Panc1 (cell line): ENCODE measurements around the gene UNCX. TPM values are rescaled to one million over a fixed set of nuclear protein-coding genes. Genes with fewer than 3 reads are reported as not detected.

Experiments used
- ATAC-seq: fragments of 200-7000 bp; cut with Tn5 transposase; 2 replicates; pipeline ENCODE4 v1.9.1; 2020; ENCODE audit warnings: mild to moderate bottlenecking, moderate library complexity
- BruUV-seq: library from RNA; stranded (reverse); fragments of 400-500 nt; replicated peaks from 2 replicates; lab custom pipeline; 2021; lab: Mats Ljungman, UMichigan
- CTCF ChIA-PET: fragments of 300-600 bp; sonication (Branson Sonifier 250); formaldehyde crosslinking; loops from one replicate; lab custom pipeline; 2022; ENCODE audit warnings: antibody characterized with exemption; lab: Charles Lee
- POLR2A ChIA-PET: fragments of 300-600 bp; sonication (Branson Sonifier 250); formaldehyde crosslinking; loops from one replicate; lab custom pipeline; 2022; ENCODE audit warnings: antibody characterized with exemption; lab: Charles Lee
- DNase-seq: peaks from one replicate; pipeline ENCODE4 v3.0.0-alpha.2; 2010; ENCODE audit warnings: low read depth, low spot score
- H3K27ac ChIP-seq: 2 replicates; pipeline ENCODE4 v1.5.1; 2011; ENCODE audit warnings: mild to moderate bottlenecking, low read length, inconsistent platforms
- H3K27me3 ChIP-seq: fragments of 200-500 bp; sonication (Bioruptor generic); 2 replicates; pipeline ENCODE4 v1.6.0; 2014; ENCODE audit warnings: low read length, inconsistent platforms; ENCODE audit not compliant: control insufficient read depth, insufficient read depth
- H3K36me3 ChIP-seq: fragments of 200-500 bp; sonication (Bioruptor generic); 2 replicates; pipeline ENCODE4 v1.5.1; 2014; ENCODE audit warnings: inconsistent platforms, mild to moderate bottlenecking, low read length, moderate library complexity; ENCODE audit not compliant: control insufficient read depth, insufficient read depth
- H3K4me1 ChIP-seq: 2 replicates; pipeline ENCODE4 v1.5.1; 2011; ENCODE audit warnings: inconsistent platforms, mild to moderate bottlenecking, low read length, moderate library complexity; ENCODE audit not compliant: control insufficient read depth, insufficient read depth
- H3K4me3 ChIP-seq, 2 experiments: 2 replicates each; pipeline ENCODE4 v1.5.1; 2011 to 2012; ENCODE audit warnings: low read depth in 2 of 2, low read length in 2 of 2, mild to moderate bottlenecking in 2 of 2, inconsistent platforms in 1 of 2, moderate library complexity in 1 of 2
- H3K9me3 ChIP-seq: fragments of 200-500 bp; sonication (Bioruptor generic); 2 replicates; pipeline ENCODE4 v1.5.1; 2014; ENCODE audit warnings: low read depth, mild to moderate bottlenecking, inconsistent platforms, low read length, moderate library complexity; ENCODE audit not compliant: control insufficient read depth, insufficient read depth
- POLR2AphosphoS5 ChIP-seq: IDR thresholded peaks from 2 replicates; pipeline ENCODE4 v1.6.1; 2012; ENCODE audit warnings: mild to moderate bottlenecking, low read depth, low read length, moderate library complexity
- SIN3A ChIP-seq: IDR thresholded peaks from 2 replicates; pipeline ENCODE4 v1.6.1; 2012; ENCODE audit warnings: low read depth, mild to moderate bottlenecking, low read length, moderate library complexity, borderline replicate concordance; ENCODE audit not compliant: insufficient read depth
- TCF7L2 ChIP-seq: IDR thresholded peaks from 2 replicates; pipeline ENCODE4 v1.6.1; 2011; ENCODE audit warnings: mild to moderate bottlenecking, low read depth, low read length, inconsistent platforms
- in situ Hi-C: cut with HindIII; loops from 2 replicates; pipeline ENCODE4 v1.10.0; 2016; ENCODE audit warnings: low sequenced_read_pairs, low pct_unique_long_range_greater_than_20kb
- intact Hi-C: fragments of 100-400 bp; cut with micrococcal nuclease; formaldehyde crosslinking; loops from one replicate; pipeline ENCODE4 v1.10.0; 2022; ENCODE audit not compliant: unreplicated experiment
- total RNA-seq: library from RNA; stranded (reverse); gene quantifications from one replicate; pipeline ENCODE4 v1.2.1, GENCODE V29; 2021; ENCODE audit not compliant: unreplicated experiment
- TF ChIP-seq, protein P1 (sequence below): fragments of 450-650 bp; IDR thresholded peaks from 2 replicates; pipeline ENCODE4 v1.5.1; 2017; ENCODE audit warnings: mild to moderate bottlenecking
- TF ChIP-seq, protein P2 (sequence below), 2 experiments: IDR thresholded peaks; 2 replicates each; pipeline ENCODE4 v1.6.1; 2011 to 2012; ENCODE audit warnings: low read depth in 2 of 2, control low read depth in 1 of 2, low read length in 1 of 2, mild to moderate bottlenecking in 1 of 2, moderate library complexity in 1 of 2; ENCODE audit not compliant: insufficient read depth in 1 of 2

The UNCX gene
- total RNA-seq, 1 experiment from 2014 or later: not detected

DNA sequence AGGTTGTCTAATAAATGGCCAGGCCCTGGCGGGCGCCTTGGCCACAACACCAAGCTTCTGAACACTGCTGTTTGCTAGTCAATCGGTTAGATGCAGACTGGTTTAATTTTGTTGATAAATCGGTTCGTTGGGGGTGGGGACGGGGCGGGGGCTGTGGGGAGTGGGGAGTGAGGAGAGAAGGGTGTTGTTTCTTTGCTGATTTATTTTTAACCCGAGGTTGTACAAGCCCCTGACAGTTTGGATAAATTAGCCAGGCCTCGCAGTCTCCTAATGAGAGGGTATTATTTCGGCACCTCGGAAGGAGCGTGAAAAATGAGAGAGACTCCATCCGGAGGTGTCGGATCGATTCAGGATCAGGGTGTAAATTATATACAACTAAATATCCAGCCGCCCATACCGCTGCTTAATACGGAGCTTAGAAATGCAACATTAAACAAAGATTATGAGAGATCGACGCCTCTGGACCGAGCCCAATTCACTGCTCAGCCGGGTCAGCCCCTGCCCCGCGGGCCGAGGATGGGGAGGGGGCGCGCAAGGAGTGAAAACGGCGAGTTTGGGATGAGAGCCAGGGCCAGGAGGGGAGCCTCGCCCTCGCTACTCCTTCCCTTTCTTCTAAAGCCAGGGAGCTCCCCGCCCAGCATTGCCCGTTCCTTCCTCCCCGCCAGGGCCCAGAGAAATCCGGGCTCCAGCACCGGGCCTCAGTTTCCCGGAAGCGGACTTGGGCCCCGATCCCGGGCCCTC lies 8.0 kb downstream of the UNCX start:
- Histone ChIP-seq H3K4me3 (no peak overlapping the region), H3K27ac (no peak overlapping the region), H3K27me3 (peaks cover 30% of the 10 kb centered on the region), H3K36me3 (no peaks in the 10 kb centered on the region; the same call in 1 of the 2 replicates), H3K9me3 (no peaks in the 10 kb centered on the region), H3K4me1 (peaks cover 6% of the 10 kb centered on the region; the same call in 1 of the 2 replicates)
- in situ Hi-C loops (no loop called here), intact Hi-C loops (no loop called here)
- DNase-seq (no peak), ATAC-seq (no peak)
- CTCF ChIA-PET: no interaction called here
- TF ChIP-seq POLR2AphosphoS5: no peak
- no peak for TF ChIP-seq SIN3A
- no peak for TF ChIP-seq TCF7L2
- TF ChIP-seq, protein P1, sequence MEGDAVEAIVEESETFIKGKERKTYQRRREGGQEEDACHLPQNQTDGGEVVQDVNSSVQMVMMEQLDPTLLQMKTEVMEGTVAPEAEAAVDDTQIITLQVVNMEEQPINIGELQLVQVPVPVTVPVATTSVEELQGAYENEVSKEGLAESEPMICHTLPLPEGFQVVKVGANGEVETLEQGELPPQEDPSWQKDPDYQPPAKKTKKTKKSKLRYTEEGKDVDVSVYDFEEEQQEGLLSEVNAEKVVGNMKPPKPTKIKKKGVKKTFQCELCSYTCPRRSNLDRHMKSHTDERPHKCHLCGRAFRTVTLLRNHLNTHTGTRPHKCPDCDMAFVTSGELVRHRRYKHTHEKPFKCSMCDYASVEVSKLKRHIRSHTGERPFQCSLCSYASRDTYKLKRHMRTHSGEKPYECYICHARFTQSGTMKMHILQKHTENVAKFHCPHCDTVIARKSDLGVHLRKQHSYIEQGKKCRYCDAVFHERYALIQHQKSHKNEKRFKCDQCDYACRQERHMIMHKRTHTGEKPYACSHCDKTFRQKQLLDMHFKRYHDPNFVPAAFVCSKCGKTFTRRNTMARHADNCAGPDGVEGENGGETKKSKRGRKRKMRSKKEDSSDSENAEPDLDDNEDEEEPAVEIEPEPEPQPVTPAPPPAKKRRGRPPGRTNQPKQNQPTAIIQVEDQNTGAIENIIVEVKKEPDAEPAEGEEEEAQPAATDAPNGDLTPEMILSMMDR: no peak
- TF ChIP-seq, protein P2, sequence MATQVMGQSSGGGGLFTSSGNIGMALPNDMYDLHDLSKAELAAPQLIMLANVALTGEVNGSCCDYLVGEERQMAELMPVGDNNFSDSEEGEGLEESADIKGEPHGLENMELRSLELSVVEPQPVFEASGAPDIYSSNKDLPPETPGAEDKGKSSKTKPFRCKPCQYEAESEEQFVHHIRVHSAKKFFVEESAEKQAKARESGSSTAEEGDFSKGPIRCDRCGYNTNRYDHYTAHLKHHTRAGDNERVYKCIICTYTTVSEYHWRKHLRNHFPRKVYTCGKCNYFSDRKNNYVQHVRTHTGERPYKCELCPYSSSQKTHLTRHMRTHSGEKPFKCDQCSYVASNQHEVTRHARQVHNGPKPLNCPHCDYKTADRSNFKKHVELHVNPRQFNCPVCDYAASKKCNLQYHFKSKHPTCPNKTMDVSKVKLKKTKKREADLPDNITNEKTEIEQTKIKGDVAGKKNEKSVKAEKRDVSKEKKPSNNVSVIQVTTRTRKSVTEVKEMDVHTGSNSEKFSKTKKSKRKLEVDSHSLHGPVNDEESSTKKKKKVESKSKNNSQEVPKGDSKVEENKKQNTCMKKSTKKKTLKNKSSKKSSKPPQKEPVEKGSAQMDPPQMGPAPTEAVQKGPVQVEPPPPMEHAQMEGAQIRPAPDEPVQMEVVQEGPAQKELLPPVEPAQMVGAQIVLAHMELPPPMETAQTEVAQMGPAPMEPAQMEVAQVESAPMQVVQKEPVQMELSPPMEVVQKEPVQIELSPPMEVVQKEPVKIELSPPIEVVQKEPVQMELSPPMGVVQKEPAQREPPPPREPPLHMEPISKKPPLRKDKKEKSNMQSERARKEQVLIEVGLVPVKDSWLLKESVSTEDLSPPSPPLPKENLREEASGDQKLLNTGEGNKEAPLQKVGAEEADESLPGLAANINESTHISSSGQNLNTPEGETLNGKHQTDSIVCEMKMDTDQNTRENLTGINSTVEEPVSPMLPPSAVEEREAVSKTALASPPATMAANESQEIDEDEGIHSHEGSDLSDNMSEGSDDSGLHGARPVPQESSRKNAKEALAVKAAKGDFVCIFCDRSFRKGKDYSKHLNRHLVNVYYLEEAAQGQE (IDR thresholded peaks at IDR 0.05; ENCODE audit: insufficient read depth in 1 of 2, low read depth in 2 of 2, low read length in 1 of 2): no peak
- POLR2A ChIA-PET: no interaction called here
- no TSS peak for BruUV-seq

DNA sequence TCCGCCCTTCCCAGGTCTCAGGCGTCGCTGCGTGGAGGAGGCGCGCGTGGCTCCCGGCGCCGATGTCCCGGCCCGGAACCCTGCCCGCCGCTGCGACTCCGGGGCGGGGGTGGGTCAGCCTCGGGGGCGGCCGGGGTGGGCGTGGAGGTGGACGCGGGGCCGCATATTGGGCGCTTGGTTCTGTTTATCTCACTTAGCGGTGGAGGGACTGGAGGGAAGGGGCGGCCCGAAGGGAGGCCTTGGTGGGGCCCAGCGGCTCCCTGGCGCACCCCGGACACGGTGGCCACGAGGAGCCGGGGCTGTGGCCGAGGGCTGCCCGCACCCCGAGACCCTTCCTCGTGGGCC lies 8.6 kb downstream of the UNCX start:
- no peak overlapping the region for H3K27ac ChIP-seq
- POLR2A ChIA-PET: no interaction called here
- TF ChIP-seq SIN3A: no peak
- TF ChIP-seq POLR2AphosphoS5: no peak
- TF ChIP-seq, protein P2 (IDR thresholded peaks at IDR 0.05; ENCODE audit: insufficient read depth in 1 of 2, low read depth in 2 of 2, low read length in 1 of 2): no peak
- TF ChIP-seq, protein P1: no peak
- no peak for TF ChIP-seq TCF7L2
- peaks cover 30% of the 10 kb centered on the region for H3K27me3 ChIP-seq
- CTCF ChIA-PET: no interaction called here
- H3K4me1 ChIP-seq: peaks cover 6% of the 10 kb centered on the region; the same call in 1 of the 2 replicates
- ATAC-seq (no peak), DNase-seq (no peak)
- intact Hi-C loops: no loop called here
- no peaks in the 10 kb centered on the region; the same call in 1 of the 2 replicates for H3K36me3 ChIP-seq
- no peaks in the 10 kb centered on the region for H3K9me3 ChIP-seq
- H3K4me3 ChIP-seq: no peak overlapping the region
- BruUV-seq: no TSS peak
- in situ Hi-C loops: no loop called here
